HG03060 (cell line): ENCODE data around the gene CPA5.

Source experiments
- ATAC-seq: cut with Tn5 transposase; IDR thresholded peaks from one replicate; pipeline ENCODE4 v1.9.1; 2021; ENCODE audit warnings: low read depth, moderate number of reproducible peaks; ENCODE audit not compliant: unreplicated experiment

CPA5 gene

GRCh38 chr7:130356876-130357611 is 12.4 kb downstream of the CPA5 start:
- no peak for ATAC-seq

- ATAC-seq, result no peak
Measured at GRCh38 chr7:130358471-130358870, 13.9 kb downstream of the CPA5 start.

- no peak for ATAC-seq
Measured at GRCh38 chr7:130359276-130359857, 14.8 kb downstream of the CPA5 start.

- no peak for ATAC-seq
Measured at GRCh38 chr7:130360518-130360917, 15.9 kb downstream of the CPA5 start.

- ATAC-seq, result no peak
Measured at GRCh38 chr7:130361681-130362080, 17.1 kb downstream of the CPA5 start.

GRCh38 chr7:130362251-130362816 is 17.7 kb downstream of the CPA5 start:
- ATAC-seq, result no peak

- ATAC-seq, result no peak
Measured at GRCh38 chr7:130363026-130363847, 18.6 kb downstream of the CPA5 start.

GRCh38 chr7:130364451-130364850 is 19.8 kb downstream of the CPA5 start:
- ATAC-seq, result no peak

GRCh38 chr7:130365088-130365487 is 20.5 kb downstream of the CPA5 start:
- no peak for ATAC-seq

GRCh38 chr7:130365511-130366441 is 21.2 kb downstream of the CPA5 start:
- ATAC-seq, result peak; percentile 35

- no peak for ATAC-seq
Measured at GRCh38 chr7:130366564-130366963, 21.9 kb downstream of the CPA5 start.

- ATAC-seq, result no peak
Measured at GRCh38 chr7:130367088-130367755, 22.6 kb downstream of the CPA5 start.

- ATAC-seq, result no peak
Measured at GRCh38 chr7:130367836-130368746, 23.5 kb downstream of the CPA5 start.

GRCh38 chr7:130369110-130369711 is 24.6 kb downstream of the CPA5 start:
- no peak for ATAC-seq

- no peak for ATAC-seq
Measured at GRCh38 chr7:130369831-130370550, 25.4 kb downstream of the CPA5 start.

GRCh38 chr7:130371046-130371445 is 26.4 kb downstream of the CPA5 start:
- no peak for ATAC-seq

- ATAC-seq, result no peak
Measured at GRCh38 chr7:130372402-130373165, 28.0 kb downstream of the CPA5 start.
